DND-41 (cell line): ENCODE data around the gene MTM1.

Source experiments
- EZH2 ChIP-seq: IDR thresholded peaks from 3 replicates; pipeline ENCODE4 v1.6.1; 2012; ENCODE audit warnings: borderline replicate concordance, low read depth, mild to moderate bottlenecking, moderate library complexity, low read length, inconsistent platforms; ENCODE audit not compliant: severe bottlenecking
- TF ChIP-seq, protein P1 (sequence below): IDR thresholded peaks from 2 replicates; pipeline ENCODE4 v1.5.1; 2012; ENCODE audit warnings: borderline replicate concordance, low read length, moderate library complexity, mild to moderate bottlenecking; ENCODE audit not compliant: poor library complexity, severe bottlenecking; ENCODE audit errors: extremely low read depth

DNA sequence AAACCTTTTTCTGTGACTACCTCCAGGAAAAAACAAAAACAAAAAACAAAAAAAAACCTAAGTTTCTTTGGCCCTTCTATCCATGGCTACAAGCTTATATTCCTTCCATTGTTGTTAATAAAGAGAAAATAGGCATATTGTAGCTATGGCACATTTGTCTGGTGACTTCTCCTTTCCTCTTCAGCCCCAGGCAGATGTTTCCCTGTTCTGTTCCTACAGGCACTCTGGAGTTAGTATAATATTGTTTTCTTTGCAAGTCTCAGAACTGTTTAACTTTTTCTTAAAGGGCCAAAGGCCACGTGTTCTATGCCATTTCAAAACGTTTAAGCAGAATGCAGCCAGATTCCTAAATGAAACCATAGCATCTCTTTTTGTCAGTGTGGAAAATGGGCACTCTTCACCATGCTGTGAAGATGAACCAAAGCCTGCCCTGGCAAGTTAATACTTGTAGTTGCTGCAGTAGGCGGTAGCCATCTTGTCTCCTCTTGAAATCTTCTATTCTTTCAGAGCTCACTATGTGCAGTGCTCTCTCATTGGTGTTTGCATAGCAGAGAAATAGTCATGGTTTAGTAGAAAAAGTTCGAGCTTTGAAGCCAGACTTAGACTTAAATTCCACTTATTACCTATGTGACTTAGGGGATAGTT is 80.0 kb downstream of the MTM1 start:
- TF ChIP-seq, protein P1, sequence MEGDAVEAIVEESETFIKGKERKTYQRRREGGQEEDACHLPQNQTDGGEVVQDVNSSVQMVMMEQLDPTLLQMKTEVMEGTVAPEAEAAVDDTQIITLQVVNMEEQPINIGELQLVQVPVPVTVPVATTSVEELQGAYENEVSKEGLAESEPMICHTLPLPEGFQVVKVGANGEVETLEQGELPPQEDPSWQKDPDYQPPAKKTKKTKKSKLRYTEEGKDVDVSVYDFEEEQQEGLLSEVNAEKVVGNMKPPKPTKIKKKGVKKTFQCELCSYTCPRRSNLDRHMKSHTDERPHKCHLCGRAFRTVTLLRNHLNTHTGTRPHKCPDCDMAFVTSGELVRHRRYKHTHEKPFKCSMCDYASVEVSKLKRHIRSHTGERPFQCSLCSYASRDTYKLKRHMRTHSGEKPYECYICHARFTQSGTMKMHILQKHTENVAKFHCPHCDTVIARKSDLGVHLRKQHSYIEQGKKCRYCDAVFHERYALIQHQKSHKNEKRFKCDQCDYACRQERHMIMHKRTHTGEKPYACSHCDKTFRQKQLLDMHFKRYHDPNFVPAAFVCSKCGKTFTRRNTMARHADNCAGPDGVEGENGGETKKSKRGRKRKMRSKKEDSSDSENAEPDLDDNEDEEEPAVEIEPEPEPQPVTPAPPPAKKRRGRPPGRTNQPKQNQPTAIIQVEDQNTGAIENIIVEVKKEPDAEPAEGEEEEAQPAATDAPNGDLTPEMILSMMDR, result no peak
- no peak for TF ChIP-seq EZH2
